ENCODE data around the gene KCNIP1. TPM values are rescaled to one million over a fixed set of nuclear protein-coding genes. Genes with fewer than 3 reads are reported as not detected.
A peak's percentile ranks its signal among the peaks of the same experiment; 100 is the strongest.

Gene KCNIP1
- total RNA-seq, 8 experiments from 2014 or later: 0.80 to 35.0 (median 14.5) TPM; not detected in 2

DNA sequence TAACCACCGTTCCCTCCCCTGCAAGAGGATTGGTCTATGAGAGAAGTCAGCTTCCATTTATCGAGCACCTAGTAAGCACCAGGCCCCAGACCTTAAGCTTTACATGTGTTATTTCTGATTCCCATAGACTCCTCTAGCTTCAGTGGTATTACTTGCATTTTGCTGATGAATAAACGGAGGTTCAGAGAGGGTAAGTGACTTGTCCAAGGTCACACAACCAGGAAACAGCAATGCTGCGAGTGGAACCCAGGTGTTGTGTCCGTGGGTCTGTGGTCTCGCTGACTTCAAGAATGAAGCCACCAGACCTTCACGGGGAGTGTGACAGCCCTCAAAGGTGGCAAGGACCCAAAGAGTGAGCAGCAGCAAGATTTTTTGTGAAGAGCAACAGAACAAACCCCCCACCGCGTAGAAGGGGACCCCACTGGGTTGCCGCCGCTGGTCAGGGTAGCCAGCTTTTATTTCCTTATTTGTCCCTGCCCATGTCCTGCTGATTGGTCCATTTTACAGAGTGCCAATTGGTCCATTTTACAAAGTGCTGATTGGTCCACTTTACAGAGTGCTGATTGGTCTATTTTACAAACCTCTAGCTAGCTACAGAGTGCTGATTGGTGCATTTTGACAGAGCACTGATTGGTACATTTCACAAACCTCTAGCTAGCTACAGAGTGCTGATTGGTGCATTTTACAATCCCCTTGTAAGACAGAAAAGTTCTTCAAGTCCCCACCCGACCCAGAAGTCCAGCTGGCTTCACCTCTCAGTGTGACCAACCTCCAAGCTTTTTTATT is 29.1 kb upstream of the KCNIP1 start:
- no peak for ATAC-seq (replicated peaks in 6 of 8)
- Histone ChIP-seq H3K27ac (no peak overlapping the region), H3K4me1 (replicated peaks in 1 of 2) (peaks cover 25 to 38% of the 10 kb centered on the region in 2 donors), H3K4me3 (no peak overlapping the region)
- WGBS, 10 experiments: 59 to 100% (median 82%) methylated on average over 1 to 8 of the region's 12 CpGs; no CpG with 5 or more reads in 2 of the 10 experiments
- in situ Hi-C loops (cut with MboI; ENCODE audit: low pct_unique_long_range_greater_than_20kb in 2 of 9, low sequenced_read_pairs in 9 of 9, unreplicated experiment in 9 of 9): no loop called here

DNA sequence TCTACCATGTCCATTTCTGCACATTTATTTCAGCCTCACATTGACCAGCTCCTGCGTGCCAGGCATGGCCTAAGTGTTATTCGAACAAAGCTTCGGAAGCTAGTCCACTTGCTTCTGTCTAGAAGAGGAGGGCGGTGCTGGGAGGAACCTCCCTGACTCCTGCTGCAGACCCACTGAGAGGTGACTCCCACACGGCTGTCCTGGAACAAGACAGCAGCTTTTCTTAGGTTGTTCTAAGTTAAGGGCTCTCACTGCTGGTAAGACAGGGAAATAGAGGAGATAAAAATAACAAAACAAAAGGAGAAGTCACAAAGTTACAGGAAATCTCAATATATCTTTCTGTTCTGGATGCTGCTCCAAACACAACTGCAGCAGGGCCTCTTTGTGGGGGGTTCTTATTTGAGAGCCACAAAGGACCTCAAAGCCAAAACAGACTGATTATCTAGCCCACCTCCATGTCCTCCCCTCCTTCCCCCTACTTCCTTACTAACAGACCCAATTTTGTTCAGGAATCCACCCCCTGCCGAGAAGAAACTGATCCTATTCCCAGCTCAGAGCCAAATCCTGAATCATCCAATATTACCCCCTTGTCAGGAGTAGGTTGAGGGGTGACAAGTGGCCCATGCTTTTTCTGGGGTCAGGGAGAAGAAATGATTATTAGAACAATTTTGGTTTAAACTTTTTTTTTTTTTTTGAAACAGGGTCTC is 28.4 kb upstream of the KCNIP1 start:
- H3K27ac ChIP-seq: no peak overlapping the region
- 17 to 87% (median 81%) methylated on average over 1 to 5 of the region's 6 CpGs; no CpG with 5 or more reads in 3 of the 10 experiments for WGBS, 10 experiments
- no peak for ATAC-seq (replicated peaks in 6 of 8)

DNA sequence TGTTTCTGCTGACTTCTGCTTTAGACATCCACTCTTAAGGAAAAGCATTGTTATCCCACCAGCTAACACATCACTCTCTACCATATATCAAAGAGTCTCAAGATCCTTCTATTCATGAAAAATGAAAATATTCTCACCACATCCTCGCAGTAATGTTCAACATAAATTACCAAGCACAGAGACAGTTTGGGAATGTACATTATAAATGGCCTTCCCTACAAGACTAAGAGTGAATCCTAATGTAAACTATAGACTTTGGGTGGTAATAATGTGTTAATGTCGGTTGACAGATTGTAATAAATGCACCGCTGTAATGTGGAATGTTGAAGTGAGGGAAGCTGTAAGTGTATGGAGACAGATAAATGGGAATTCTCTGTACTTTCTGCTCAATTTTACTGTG is 27.1 kb upstream of the KCNIP1 start:
- Histone ChIP-seq H3K4me1 (replicated peaks in 1 of 2) (peaks cover 27 to 47% of the 10 kb centered on the region in 2 donors), H3K27ac (no peak overlapping the region), H3K4me3 (no peak overlapping the region)
- ATAC-seq (replicated peaks in 6 of 8): peak in 3 of 8 experiments; percentile 13 to 27 (median 21)
- in situ Hi-C loops (cut with MboI; ENCODE audit: low pct_unique_long_range_greater_than_20kb in 2 of 9, low sequenced_read_pairs in 9 of 9, unreplicated experiment in 9 of 9): no loop called here
- WGBS, 10 experiments: 60 to 93% (median 82%) methylated on average over 1 to 3 of the region's 3 CpGs; no CpG with 5 or more reads in 1 of the 10 experiments

More for the DNA sequence above, 28.4 kb upstream of the KCNIP1 start:
- in situ Hi-C loops (cut with MboI; ENCODE audit: low pct_unique_long_range_greater_than_20kb in 2 of 9, low sequenced_read_pairs in 9 of 9, unreplicated experiment in 9 of 9): no loop called here
- Histone ChIP-seq H3K4me3 (no peak overlapping the region), H3K4me1 (replicated peaks in 1 of 2) (peaks cover 28 to 40% of the 10 kb centered on the region in 2 donors)

DNA sequence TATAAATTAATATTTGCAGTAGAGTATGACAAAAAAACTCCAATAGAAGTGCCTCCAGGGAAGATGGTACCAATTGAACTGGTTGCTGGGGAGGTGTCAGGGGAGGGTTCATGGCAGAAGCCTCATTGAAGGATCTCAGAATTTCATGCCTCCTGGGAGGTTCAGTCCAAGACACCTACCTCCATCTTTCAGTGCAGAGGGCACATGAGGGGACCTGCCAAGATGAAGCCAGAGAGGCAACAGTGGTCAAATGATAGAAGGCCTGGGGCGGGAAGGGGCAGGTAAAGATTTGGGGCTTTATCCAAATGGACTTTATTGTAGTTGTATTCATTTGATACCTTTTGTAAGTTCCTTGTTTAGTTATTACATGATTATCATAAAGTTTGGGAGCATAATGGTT is 25.9 kb upstream of the KCNIP1 start:
- in situ Hi-C loops (cut with MboI; ENCODE audit: low pct_unique_long_range_greater_than_20kb in 2 of 9, low sequenced_read_pairs in 9 of 9, unreplicated experiment in 9 of 9): no loop called here
- 100% methylated on average over 1 of the region's 1 CpG; no CpG with 5 or more reads in 6 of the 10 experiments for WGBS, 10 experiments
- ATAC-seq (replicated peaks in 6 of 8): no peak
- Histone ChIP-seq H3K4me1 (replicated peaks in 1 of 2) (peaks cover 30 to 57% of the 10 kb centered on the region in 2 donors), H3K4me3 (no peak overlapping the region), H3K27ac (no peak overlapping the region)

DNA sequence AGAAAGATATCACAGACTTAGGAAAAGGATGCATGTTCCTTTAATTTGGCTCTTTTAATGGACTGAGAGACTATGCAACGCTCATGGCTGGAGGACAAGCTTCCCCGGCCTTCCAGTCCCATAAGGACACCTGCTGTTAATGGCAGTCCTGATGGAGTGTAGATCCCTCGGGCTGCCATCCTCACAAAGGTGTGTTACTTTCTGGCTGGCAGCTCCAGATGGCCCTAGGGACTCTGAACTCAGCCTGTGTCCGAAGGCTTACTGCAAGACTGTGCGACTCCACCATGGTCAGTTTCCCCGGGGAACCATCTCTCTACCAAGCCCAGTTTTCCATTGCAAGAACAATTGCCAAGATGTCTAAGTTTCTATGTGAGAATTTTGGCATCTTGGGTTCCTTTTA is 25.5 kb upstream of the KCNIP1 start:
- ATAC-seq (replicated peaks in 6 of 8): no peak
- no peak overlapping the region for H3K27ac ChIP-seq
- peaks cover 30 to 60% of the 10 kb centered on the region in 2 donors for H3K4me1 ChIP-seq (replicated peaks in 1 of 2)
- 20 to 93% (median 79%) methylated on average over 1 to 6 of the region's 6 CpGs; no CpG with 5 or more reads in 5 of the 10 experiments for WGBS, 10 experiments
- H3K4me3 ChIP-seq: no peak overlapping the region
- in situ Hi-C loops (cut with MboI; ENCODE audit: low pct_unique_long_range_greater_than_20kb in 2 of 9, low sequenced_read_pairs in 9 of 9, unreplicated experiment in 9 of 9): no loop called here

DNA sequence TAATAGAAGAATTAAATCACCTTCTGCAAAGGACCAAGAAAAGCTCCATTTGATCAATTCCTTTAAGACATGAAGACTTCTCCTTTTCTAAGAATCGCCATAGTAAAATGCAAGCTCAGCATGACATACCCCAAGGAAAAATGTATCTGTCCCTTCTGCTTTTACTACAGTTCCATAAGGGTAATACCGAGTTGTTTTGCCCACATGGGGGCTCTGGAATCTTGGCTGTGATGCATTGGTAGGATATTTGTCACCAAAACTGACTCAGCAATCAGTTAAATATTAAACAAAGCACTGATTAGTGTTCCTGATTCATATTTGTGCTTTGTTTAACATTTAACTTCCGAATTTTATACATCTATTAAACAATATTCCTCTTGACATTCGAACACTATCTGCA is 24.3 kb upstream of the KCNIP1 start:
- 31 to 74% (median 61%) methylated on average over 1 to 4 of the region's 4 CpGs; no CpG with 5 or more reads in 1 of the 10 experiments for WGBS, 10 experiments
- Histone ChIP-seq H3K4me3 (no peak overlapping the region), H3K4me1 (replicated peaks in 1 of 2) (peaks cover 32 to 60% of the 10 kb centered on the region in 2 donors), H3K27ac (no peak overlapping the region)
- in situ Hi-C loops (cut with MboI; ENCODE audit: low pct_unique_long_range_greater_than_20kb in 2 of 9, low sequenced_read_pairs in 9 of 9, unreplicated experiment in 9 of 9): no loop called here
- ATAC-seq (replicated peaks in 6 of 8): no peak

DNA sequence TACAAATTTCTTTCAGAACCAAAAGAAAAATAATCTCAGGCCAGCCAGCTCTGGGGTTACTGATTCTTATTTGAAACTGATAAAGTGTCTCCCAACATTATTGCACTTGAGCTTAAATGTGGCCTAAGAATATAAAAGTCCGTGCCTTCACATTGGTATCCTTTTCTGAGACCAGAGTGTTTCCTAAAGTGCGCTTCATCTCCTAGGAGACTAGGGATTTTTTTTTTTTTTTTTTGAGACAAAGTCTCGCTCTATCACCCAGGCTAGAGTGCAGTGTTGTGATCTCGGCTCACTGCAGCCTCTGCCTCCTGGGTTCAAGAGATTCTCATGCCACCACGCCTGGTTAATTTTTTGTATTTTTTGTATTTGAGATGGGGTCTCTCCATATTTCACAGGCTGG is 23.6 kb upstream of the KCNIP1 start:
- ATAC-seq (replicated peaks in 6 of 8): peak in 5 of 8 experiments; percentile 33 to 84 (median 52)
- 20 to 100% (median 59%) methylated on average over 1 to 5 of the region's 5 CpGs; no CpG with 5 or more reads in 1 of the 10 experiments for WGBS, 10 experiments
- no peak overlapping the region for H3K4me3 ChIP-seq
- H3K27ac ChIP-seq: no peak overlapping the region
- in situ Hi-C loops (cut with MboI; ENCODE audit: low pct_unique_long_range_greater_than_20kb in 2 of 9, low sequenced_read_pairs in 9 of 9, unreplicated experiment in 9 of 9): no loop called here
- H3K4me1 ChIP-seq (replicated peaks in 1 of 2): peaks cover 30 to 60% of the 10 kb centered on the region in 2 donors

DNA sequence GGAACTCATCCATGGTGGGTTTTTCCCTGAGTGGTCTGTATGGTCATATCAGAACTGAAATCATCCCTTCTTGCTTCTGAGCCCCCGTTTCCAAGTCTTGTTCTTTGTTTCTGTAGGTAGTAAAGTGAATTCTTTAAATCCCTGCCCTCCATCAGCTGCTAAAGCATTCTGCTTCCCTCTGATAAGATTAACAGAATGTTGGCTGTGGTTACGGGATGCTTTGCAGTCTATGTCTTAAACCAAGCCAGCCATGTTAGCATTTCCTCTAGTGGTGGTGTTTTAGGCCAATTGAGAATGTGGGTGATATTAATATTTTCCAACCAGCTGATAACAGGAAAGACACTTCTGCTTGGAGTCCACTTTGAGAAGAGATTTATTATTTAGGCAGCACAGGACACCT is 22.0 kb upstream of the KCNIP1 start:
- Histone ChIP-seq H3K4me3 (no peak overlapping the region), H3K27ac (no peak overlapping the region), H3K4me1 (replicated peaks in 1 of 2) (peaks cover 31 to 48% of the 10 kb centered on the region in 2 donors)
- in situ Hi-C loops (cut with MboI; ENCODE audit: low pct_unique_long_range_greater_than_20kb in 2 of 9, low sequenced_read_pairs in 9 of 9, unreplicated experiment in 9 of 9): no loop called here
- WGBS, 10 experiments: 0 to 100% (median 82%) methylated on average over 1 to 2 of the region's 2 CpGs; no CpG with 5 or more reads in 2 of the 10 experiments
- ATAC-seq (replicated peaks in 6 of 8): no peak

DNA sequence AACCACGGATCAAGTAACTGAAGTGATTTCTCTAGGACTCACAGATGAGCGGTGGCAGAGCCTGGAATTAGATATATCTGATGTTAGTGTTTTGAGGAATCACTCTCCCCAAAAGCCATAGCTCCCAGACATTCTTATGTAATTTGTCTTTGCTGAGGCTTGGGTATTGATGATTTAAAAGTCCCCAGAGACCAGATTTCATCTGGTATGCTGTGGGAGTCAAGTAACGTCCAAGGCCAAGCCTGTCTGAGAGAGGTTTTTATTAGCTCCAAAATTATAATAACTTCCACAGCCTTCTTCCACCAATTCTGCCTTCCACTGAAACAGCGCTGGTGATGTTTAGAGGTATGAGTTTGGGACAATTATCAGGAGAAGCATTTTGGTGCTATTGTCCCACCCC is 21.3 kb upstream of the KCNIP1 start:
- in situ Hi-C loops (cut with MboI; ENCODE audit: low pct_unique_long_range_greater_than_20kb in 2 of 9, low sequenced_read_pairs in 9 of 9, unreplicated experiment in 9 of 9): no loop called here
- Histone ChIP-seq H3K4me3 (no peak overlapping the region), H3K4me1 (replicated peaks in 1 of 2) (peaks cover 31 to 46% of the 10 kb centered on the region in 2 donors), H3K27ac (no peak overlapping the region)
- 0 to 100% (median 74%) methylated on average over 1 to 4 of the region's 4 CpGs; no CpG with 5 or more reads in 2 of the 10 experiments for WGBS, 10 experiments
- ATAC-seq (replicated peaks in 6 of 8): peak in 1 of 8 experiments; percentile 23

DNA sequence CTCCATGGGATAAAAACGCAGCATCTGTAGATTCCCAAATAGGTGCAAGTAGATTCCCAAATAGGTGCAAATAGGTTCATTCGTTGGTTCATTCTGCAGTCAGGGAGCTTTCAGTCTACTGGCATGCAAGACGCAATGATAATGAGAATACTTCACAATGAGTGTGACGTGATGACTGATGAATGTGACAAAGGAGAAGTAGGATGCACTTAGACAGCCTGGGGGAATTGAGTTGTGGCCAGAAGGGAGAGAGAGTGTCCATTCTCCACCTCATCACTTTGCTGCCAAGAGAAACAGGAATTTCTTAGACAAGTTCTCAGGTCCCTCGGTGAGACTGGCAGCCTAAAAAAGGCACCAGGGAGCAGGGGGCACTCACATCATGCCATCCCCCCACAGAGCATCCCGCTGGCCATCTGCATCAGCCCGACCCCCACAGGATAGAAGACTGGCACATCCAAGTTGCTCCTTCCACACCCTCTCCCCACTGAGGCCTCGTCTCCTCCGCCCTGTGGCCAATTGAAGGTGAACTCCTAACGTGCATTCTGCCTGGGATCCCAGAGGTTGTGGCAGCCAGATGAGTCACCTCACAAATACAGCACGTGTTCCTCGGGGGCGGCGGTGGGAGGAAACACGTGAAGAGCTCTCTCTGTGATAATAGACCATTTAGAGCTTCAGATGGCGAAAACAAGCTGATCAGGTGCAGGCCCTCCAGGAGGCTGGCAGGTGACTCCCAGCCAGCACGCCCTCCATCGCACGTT is 19.9 kb upstream of the KCNIP1 start:
- ATAC-seq (replicated peaks in 6 of 8): peak in 7 of 8 experiments; percentile 22 to 92 (median 86)
- no peak overlapping the region for H3K4me3 ChIP-seq
- no peak overlapping the region for H3K27ac ChIP-seq
- H3K4me1 ChIP-seq (replicated peaks in 1 of 2): peaks cover 41 to 57% of the 10 kb centered on the region in 2 donors
- WGBS, 10 experiments: 34 to 100% (median 74%) methylated on average over 1 to 10 of the region's 19 CpGs; no CpG with 5 or more reads in 2 of the 10 experiments
- in situ Hi-C loops (cut with MboI; ENCODE audit: low pct_unique_long_range_greater_than_20kb in 2 of 9, low sequenced_read_pairs in 9 of 9, unreplicated experiment in 9 of 9): no loop called here

DNA sequence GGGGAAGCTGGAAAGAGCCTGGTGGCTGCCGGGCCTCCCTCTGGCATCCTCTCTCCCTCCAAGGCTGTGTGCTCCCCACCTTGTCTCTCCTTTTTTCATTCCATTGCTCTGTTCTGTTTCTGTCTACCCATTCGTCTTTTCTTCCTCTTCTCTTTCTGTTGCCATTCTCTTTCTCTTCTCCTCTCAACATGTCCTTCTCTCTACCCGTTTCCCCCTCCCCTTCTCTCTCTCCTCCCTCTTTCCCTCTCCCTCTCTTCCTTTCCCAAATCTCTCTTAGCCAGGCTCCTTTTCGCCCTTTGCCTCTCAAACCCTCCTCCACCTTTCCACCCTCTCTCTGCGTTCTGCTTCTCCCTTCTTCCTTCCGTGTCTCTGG is 19.4 kb upstream of the KCNIP1 start:
- no peak for ATAC-seq (replicated peaks in 6 of 8)
- 31 to 90% (median 80%) methylated on average over 1 to 6 of the region's 6 CpGs; no CpG with 5 or more reads in 1 of the 10 experiments for WGBS, 10 experiments
- in situ Hi-C loops (cut with MboI; ENCODE audit: low pct_unique_long_range_greater_than_20kb in 2 of 9, low sequenced_read_pairs in 9 of 9, unreplicated experiment in 9 of 9): no loop called here
- Histone ChIP-seq H3K4me1 (replicated peaks in 1 of 2) (peaks cover 44 to 61% of the 10 kb centered on the region in 2 donors), H3K4me3 (no peak overlapping the region), H3K27ac (no peak overlapping the region)

DNA sequence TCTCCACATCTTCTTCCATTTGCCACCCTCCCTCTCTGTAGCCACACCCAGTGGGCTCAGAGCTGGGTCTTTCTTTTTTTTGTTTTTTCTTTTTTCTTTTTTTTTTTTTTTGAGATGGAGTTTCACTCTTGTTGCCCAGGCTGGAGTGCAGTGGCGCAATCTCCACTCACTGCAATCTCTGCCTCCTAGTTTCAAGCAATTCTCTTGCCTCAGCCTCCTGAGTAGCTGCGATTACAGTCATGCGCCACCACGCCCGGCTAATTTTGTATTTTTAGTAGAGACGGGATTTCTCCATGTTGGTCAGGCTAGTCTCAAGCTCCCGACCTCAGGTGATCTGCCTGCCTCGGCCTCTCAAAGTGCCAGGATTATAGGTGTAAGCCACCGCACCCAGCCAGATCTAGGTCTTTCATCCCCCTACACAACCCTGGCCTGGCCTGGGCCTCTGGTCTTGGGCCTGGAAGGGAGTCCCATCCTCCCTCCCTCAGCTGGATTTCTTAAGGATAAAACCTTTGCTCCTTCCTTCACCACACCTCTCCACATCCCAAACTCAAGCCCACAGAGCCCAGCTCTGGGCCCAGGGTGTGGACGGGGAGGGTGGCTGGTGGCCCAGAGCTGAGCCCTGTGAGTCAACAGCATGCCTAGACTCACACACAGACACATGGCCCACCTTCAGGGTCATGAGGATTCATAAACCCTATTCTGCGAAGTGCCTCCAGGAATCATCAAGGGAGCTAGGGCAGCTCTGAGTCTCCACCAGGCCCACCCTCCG is 18.8 kb upstream of the KCNIP1 start:
- in situ Hi-C loops (cut with MboI; ENCODE audit: low pct_unique_long_range_greater_than_20kb in 2 of 9, low sequenced_read_pairs in 9 of 9, unreplicated experiment in 9 of 9): no loop called here
- peak in 2 of 8 experiments; percentile 8 to 43 for ATAC-seq (replicated peaks in 6 of 8)
- 75 to 100% (median 89%) methylated on average over 5 to 9 of the region's 12 CpGs; no CpG with 5 or more reads in 1 of the 10 experiments for WGBS, 10 experiments
- no peak overlapping the region for H3K4me3 ChIP-seq
- peaks cover 44 to 58% of the 10 kb centered on the region in 2 donors for H3K4me1 ChIP-seq (replicated peaks in 1 of 2)
- H3K27ac ChIP-seq: no peak overlapping the region

All from motor neuron (in vitro differentiated cells).